Measurements from ENCODE around the gene EYS. TPM values are rescaled to one million over a fixed set of nuclear protein-coding genes. Genes with fewer than 3 reads are reported as not detected.
"Not testable (repeated sequence)": the region's sequence is repeated elsewhere in the genome, so short reads cannot be mapped to it uniquely, and the experiment has no call there.

Gene EYS
- polyA plus RNA-seq, 1 of the 3 experiments (the other 2 are of a cell fraction) = 0.05 TPM

GRCh38 chr6:63757826-63758225 lies 1949.2 kb downstream of the EYS start:
- Histone ChIP-seq H3K27me3 (ENCODE audit: insufficient read depth) (no peaks in the 10 kb centered on the region), H3K27ac (ENCODE audit: low read depth in 2 of 2, low read length in 1 of 2) (no peak overlapping the region), H3F3A (replicated peaks; ENCODE audit: insufficient read depth) (no peaks in the 10 kb centered on the region), H3K9me3 (peaks cover 11% of the 10 kb centered on the region), H3K4me2 (no peak overlapping the region), H4K20me1 (ENCODE audit: insufficient read depth) (no peaks in the 10 kb centered on the region), H3K79me2 (ENCODE audit: insufficient read depth) (no peaks in the 10 kb centered on the region), H3K9ac (no peak overlapping the region), H3K4me1 (ENCODE audit: control insufficient read depth in 1 of 2, insufficient read depth in 2 of 2, low read depth in 1 of 2, low read length in 1 of 2) (no peaks in the 10 kb centered on the region), H3K36me3 (replicated peaks in 1 of 2; ENCODE audit: control insufficient read depth in 1 of 2, insufficient read depth in 2 of 2, low read length in 1 of 2) (no peaks in the 10 kb centered on the region), H3K4me3 (ENCODE audit: low read depth in 2 of 2, low read length in 1 of 2) (no peak overlapping the region), H2AFZ (ENCODE audit: low read depth) (no peak overlapping the region), H3K9me2 (no peaks in the 10 kb centered on the region)
- ChIA-PET CTCF (interaction anchor here (1.7 kb wide), 1 partner anchor 45 kb away, joined by 5 read pairs; no protein-coding TSS in a partner anchor), POLR2A (no interaction called here)
- 5% methylated on average over 1 of the region's 1 CpG for WGBS (ENCODE audit: low lambda C conversion rate)
- no peak for DNase-seq
- TF ChIP-seq TEAD4 (IDR thresholded peaks at IDR 0.05; ENCODE audit: borderline replicate concordance, insufficient read depth) (no peak), PBX3 (IDR thresholded peaks at IDR 0.05) (no peak), POLR2AphosphoS5 (IDR thresholded peaks at IDR 0.05; ENCODE audit: low read depth, low read length) (no peak), FOXM1 (IDR thresholded peaks at IDR 0.05; ENCODE audit: low read depth) (no peak), RFX5 (IDR thresholded peaks at IDR 0.05; ENCODE audit: low read length) (no peak), ZBTB33 (IDR thresholded peaks at IDR 0.05; ENCODE audit: borderline replicate concordance, low read depth) (no peak), MEF2A (IDR thresholded peaks at IDR 0.05; ENCODE audit: borderline replicate concordance, low read depth) (no peak), NRF1 (IDR thresholded peaks at IDR 0.05; ENCODE audit: low read depth, low read length) (no peak), USF2 (IDR thresholded peaks at IDR 0.05; ENCODE audit: borderline replicate concordance, low read depth, low read length) (no peak), MAX (IDR thresholded peaks at IDR 0.05; ENCODE audit: low read depth) (no peak), RAD21 (IDR thresholded peaks at IDR 0.05; ENCODE audit: low read length) (no peak), IRF3 (IDR thresholded peaks at IDR 0.05; ENCODE audit: low read depth, low read length) (no peak), FOXJ3 (CRISPR knock-in tag; IDR thresholded peaks at IDR 0.05) (no peak), RXRA (IDR thresholded peaks at IDR 0.05; ENCODE audit: borderline replicate concordance, low read depth) (no peak), GATA2 (CRISPR knock-in tag; IDR thresholded peaks at IDR 0.05) (no peak), FOSL2 (IDR thresholded peaks at IDR 0.05; ENCODE audit: borderline replicate concordance, low read depth) (no peak), NFIC (IDR thresholded peaks at IDR 0.05; ENCODE audit: borderline replicate concordance) (no peak), EP300 (IDR thresholded peaks at IDR 0.05; ENCODE audit: borderline replicate concordance in 1 of 2, low read depth in 1 of 2, low read length in 1 of 2) (no peak), GABPA (IDR thresholded peaks at IDR 0.05; ENCODE audit: low read depth) (no peak), SIN3A (IDR thresholded peaks at IDR 0.05; ENCODE audit: borderline replicate concordance, low read depth, low read length) (no peak)

GRCh38 chr6:63757275-63757674 lies 1949.8 kb downstream of the EYS start:
- POLR2A ChIA-PET; H3K4me2 ChIP-seq; H3K27ac ChIP-seq (ENCODE audit: low read depth in 2 of 2, low read length in 1 of 2); H3F3A ChIP-seq (replicated peaks; ENCODE audit: insufficient read depth); H2AFZ ChIP-seq (ENCODE audit: low read depth); H3K79me2 ChIP-seq (ENCODE audit: insufficient read depth); H3K9me2 ChIP-seq; H3K4me1 ChIP-seq (ENCODE audit: control insufficient read depth in 1 of 2, insufficient read depth in 2 of 2, low read depth in 1 of 2, low read length in 1 of 2); H3K36me3 ChIP-seq (replicated peaks in 1 of 2; ENCODE audit: control insufficient read depth in 1 of 2, insufficient read depth in 2 of 2, low read length in 1 of 2); H3K4me3 ChIP-seq (ENCODE audit: low read depth in 2 of 2, low read length in 1 of 2); H3K27me3 ChIP-seq (ENCODE audit: insufficient read depth); DNase-seq; H3K9ac ChIP-seq; H4K20me1 ChIP-seq (ENCODE audit: insufficient read depth): not testable (repeated sequence)
- CTCF ChIA-PET = interaction anchor here (1.7 kb wide), 1 partner anchor 45 kb away, joined by 5 read pairs; no protein-coding TSS in a partner anchor
- peaks cover 11% of the 10 kb centered on the region for H3K9me3 ChIP-seq

All from SK-N-SH (cell line).